ENCODE data around the gene PCYT1A.

Gene PCYT1A

DNA sequence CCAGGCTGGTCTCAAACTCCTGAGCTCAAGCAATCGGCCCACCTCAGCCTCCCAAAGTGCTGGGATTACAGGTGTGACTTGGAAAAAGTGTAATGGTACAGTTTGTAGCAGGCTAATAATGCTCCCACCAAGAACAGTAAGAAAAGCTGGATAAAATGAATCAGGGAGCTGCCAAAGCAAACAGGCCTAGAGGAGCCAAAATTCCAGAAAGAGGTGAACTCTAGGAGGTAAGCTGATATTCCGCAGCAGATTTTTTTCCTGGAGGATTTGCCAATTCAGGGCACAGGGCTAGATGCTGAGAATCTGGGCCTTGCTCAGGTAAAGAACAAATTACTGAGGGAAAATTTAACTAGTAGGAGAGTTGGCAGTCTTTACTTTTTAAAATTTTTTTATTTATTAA, 11.0 kb upstream of the PCYT1A start:
- no peak for DNase-seq
- in situ Hi-C loops (cut with HindIII; ENCODE audit: low pct_ligation_motif_present, low pct_unique_long_range_greater_than_20kb, low sequenced_read_pairs): no loop called here

DNA sequence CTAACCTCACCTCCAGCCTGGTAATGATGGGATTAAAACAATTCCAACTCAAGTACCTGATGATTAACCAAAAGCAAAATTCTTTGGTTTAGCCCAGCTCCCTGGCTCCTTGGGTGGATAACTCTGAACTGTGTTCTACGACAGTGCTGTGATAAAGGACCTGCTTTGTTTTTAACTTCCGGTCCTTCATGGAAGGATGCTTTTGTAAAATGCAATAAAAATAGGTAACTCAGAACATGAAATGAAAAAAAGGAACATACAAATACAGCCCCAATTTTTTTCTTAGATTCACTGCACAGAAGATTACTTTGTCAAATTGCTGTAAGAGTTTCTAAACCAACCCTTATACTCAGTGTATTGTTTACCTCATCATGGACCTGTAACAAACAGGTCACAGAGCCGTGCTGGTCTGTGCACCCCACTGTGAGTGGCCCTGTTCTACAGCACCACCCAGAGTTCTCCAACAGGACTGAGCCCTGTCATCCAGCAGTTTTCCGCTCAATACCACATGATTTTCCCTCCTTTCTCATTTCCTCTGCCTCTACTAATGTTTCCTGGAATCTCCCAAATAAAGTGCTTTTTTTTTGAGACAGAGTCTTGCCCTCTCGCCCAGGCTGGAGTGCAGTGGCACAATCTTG, 4.9 kb upstream of the PCYT1A start:
- in situ Hi-C loops (cut with HindIII; ENCODE audit: low pct_ligation_motif_present, low pct_unique_long_range_greater_than_20kb, low sequenced_read_pairs): no loop called here

DNA sequence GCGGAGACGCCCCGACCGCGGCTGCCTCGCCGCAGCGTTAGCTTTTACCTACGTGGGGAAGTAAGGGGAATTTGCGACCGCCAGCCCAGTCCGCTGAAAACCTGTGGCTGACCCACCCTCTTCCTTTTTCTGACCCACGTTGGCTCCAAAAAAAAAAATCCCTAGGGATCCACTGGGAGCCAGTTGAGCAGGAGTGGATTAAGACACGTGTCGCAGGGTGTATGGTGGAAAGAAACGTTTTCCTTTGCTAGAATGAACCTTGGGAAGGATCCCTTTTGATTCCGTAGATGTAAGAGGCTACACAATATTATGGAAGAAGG, 575 bp upstream of the PCYT1A start:
- in situ Hi-C loops (cut with HindIII; ENCODE audit: low pct_ligation_motif_present, low pct_unique_long_range_greater_than_20kb, low sequenced_read_pairs): no loop called here
- DNase-seq: peak; percentile 42

More for the DNA sequence above, 4.9 kb upstream of the PCYT1A start:
- no peak for DNase-seq

DNA sequence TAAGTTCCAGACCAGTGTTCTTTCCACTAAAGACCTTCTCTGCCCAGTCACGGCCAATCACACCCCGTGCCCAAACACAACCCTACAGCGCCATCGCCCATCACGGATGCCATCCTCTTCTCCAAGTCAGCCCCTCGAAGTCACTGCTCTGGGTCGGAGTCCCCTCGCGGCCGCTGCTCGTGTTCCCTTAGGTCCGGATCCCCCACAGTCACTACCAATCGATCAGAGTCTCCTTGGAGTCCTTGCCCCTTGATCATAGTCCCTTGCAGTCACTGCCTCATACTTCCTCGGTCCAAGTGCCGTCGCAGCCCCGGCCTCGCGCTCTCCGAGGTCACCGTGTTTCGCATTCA, 461 bp downstream of the PCYT1A start:
- in situ Hi-C loops (cut with HindIII; ENCODE audit: low pct_ligation_motif_present, low pct_unique_long_range_greater_than_20kb, low sequenced_read_pairs): no loop called here
- peak; percentile 18 for DNase-seq

DNA sequence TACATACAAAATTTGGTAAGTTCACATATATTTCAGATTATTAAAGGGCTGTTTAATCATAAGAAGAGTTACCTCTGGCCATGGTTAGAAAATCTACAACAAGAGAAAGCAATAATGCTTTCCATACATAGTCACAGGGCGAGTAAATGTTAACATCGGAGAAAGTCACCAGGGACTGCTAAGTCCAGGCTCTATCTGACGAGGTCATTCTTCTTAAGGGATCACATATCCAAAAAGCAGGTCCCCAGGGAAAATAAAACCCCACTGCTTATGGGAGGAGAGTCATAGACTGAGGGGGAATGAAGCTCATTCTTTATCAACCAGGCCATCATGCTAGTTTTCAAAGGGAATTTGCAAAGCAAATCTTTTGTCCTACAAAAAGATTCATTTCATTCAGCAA, 3.1 kb downstream of the PCYT1A start:
- DNase-seq: no peak
- in situ Hi-C loops (cut with HindIII; ENCODE audit: low pct_ligation_motif_present, low pct_unique_long_range_greater_than_20kb, low sequenced_read_pairs): no loop called here

DNA sequence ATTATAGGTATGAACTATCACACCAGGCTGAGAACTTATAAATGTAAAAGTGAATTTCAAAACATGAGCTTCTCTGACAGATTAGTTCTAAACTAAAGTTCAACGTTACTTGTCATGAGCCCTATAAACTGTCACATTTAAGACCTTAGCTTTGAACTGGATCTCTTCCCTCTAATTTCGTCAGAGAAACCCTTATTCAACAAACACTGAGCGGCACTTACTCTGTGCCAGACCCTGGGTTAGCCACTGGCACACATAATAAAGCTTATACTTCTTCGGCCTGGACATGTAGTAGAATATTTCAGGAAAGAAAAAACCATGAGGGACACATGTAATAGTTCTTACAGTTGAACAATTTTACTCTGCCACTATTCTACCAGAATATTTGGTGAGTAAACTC, 5.6 kb downstream of the PCYT1A start:
- in situ Hi-C loops (cut with HindIII; ENCODE audit: low pct_ligation_motif_present, low pct_unique_long_range_greater_than_20kb, low sequenced_read_pairs): no loop called here
- no peak for DNase-seq

DNA sequence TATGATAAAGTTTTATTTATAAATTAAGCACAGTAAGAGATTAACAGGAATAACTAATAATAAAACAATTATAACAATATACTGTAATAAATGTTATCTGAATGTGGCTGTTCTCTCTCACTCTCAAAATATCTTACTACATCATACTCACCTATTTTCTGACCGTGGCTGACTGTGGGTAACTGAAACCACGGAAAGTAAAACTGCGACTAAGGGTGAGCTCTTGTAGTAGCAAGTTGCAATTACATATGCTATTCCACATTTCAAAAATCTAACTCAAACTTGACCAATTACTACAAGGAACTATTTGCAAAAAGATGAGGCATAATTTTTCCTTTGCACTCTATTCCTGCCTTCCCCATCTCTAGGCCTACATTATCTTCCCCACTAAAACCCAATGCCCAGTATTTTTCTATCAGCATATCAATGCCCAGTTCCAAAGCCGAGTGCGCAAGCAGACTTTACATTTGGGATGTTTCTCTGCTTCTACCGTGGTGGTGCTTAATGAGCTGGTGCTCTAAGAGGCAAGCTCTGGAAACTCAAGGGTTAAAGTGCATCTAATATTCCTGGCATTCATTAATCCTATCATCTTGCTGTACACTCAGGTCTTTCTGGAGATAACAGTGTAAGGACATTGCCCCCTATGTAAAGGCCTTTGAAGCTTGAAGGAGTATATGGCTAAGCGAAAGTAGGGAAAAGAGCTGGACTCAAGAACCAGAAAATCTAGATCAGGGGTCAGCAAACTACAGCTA, 6.7 kb downstream of the PCYT1A start:
- in situ Hi-C loops (cut with HindIII; ENCODE audit: low pct_ligation_motif_present, low pct_unique_long_range_greater_than_20kb, low sequenced_read_pairs): no loop called here
- no peak for DNase-seq

DNA sequence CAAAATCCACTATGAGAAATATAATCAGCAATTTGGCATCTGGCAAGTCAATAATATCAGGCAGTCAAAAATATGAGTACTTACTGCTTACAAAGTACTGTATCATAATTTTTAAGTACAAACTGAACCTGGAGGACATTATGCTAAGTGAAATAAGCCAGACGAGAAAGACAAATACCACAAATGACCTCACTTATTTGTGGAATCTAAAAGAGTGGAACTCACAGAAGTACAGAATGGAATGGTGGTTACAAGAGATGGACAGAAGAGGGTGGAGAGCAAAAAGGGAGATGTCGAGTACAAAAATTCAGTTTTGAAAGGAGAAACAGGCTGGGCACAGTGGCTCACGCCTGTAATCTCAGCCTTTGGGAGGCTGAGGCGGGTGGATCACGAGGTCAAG, 12.4 kb downstream of the PCYT1A start:
- in situ Hi-C loops (cut with HindIII; ENCODE audit: low pct_ligation_motif_present, low pct_unique_long_range_greater_than_20kb, low sequenced_read_pairs): no loop called here
- DNase-seq: no peak

DNA sequence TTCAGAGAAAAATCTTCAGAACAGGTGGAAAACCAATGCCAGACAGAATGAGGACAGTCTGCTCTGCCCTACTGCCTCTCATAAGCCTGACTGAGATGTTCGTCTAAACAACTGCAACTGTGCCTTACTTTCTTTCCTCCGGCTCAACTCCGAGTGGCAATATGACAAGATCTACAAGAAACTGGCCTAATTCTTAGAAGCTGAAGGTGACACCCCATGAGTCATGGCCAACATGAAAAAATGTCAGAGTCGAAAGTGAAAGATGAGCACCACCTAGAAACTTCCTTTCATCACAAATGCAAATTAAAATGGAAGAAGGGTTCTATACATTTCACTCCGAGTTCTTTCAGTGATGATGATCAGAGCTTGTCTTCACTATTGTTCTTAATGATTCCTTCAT, 12.9 kb downstream of the PCYT1A start:
- DNase-seq: no peak
- in situ Hi-C loops (cut with HindIII; ENCODE audit: low pct_ligation_motif_present, low pct_unique_long_range_greater_than_20kb, low sequenced_read_pairs): no loop called here

DNA sequence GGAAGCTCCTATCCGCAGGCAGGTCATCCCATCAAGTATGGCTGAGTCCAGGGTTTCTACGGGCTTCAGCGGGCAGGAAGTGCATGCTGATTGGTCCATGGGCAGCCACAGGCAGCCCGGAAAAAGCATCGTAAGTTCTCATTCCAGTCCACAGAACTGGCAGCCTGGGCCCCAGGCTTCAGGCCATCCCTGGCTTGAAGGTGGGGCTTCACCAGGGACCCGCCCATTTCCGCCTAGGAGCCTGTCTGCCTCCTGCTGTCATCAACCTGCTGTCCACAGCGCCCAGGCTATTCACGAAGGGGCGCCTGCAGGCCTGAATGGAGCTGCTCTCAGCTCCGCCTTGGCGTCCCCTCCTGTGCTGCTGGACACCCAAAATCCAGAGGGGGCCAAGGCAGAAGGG, 13.9 kb downstream of the PCYT1A start:
- DNase-seq: no peak
- in situ Hi-C loops (cut with HindIII; ENCODE audit: low pct_ligation_motif_present, low pct_unique_long_range_greater_than_20kb, low sequenced_read_pairs): no loop called here

DNA sequence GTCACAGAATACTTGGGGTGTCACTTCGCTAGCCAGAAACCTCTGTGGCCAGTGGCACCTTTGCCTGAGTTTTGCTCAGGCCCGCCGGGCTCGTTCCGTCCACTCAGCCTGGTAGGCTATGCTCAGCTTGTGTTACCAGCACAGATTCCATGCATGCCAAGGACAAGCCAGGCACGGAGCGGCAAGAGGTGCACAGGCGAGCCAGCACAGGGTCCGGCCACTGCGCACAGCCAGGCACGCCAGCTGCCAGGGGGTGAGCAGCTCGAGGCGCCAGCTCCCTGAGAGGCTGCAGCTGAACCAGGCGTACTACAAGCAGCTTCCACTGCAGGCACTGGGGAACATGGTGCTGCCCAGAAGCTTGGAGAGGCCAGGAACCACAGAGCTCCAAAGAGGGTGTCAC, 14.7 kb downstream of the PCYT1A start:
- in situ Hi-C loops (cut with HindIII; ENCODE audit: low pct_ligation_motif_present, low pct_unique_long_range_greater_than_20kb, low sequenced_read_pairs): no loop called here

DNA sequence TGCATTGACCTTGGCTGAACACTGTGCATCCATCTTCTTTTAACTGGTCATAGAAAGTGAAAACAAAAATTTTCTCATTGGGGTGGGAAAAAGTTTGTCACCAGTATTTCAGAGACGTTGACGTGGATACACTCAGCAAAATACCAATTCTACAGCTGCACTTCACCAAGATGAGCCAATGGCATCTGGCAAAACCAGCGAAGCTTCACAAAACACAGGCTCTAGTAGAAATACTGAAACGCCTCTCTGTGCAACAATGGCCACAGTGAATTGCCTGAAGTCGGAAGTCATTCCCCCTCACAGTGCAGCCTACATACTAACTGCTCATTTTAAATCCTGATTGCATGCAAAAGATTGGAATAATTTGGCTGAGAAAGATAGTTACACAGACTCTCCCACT, 17.0 kb downstream of the PCYT1A start:
- in situ Hi-C loops (cut with HindIII; ENCODE audit: low pct_ligation_motif_present, low pct_unique_long_range_greater_than_20kb, low sequenced_read_pairs): no loop called here
- no peak for DNase-seq

More for the DNA sequence above, 14.7 kb downstream of the PCYT1A start:
- no peak for DNase-seq

DNA sequence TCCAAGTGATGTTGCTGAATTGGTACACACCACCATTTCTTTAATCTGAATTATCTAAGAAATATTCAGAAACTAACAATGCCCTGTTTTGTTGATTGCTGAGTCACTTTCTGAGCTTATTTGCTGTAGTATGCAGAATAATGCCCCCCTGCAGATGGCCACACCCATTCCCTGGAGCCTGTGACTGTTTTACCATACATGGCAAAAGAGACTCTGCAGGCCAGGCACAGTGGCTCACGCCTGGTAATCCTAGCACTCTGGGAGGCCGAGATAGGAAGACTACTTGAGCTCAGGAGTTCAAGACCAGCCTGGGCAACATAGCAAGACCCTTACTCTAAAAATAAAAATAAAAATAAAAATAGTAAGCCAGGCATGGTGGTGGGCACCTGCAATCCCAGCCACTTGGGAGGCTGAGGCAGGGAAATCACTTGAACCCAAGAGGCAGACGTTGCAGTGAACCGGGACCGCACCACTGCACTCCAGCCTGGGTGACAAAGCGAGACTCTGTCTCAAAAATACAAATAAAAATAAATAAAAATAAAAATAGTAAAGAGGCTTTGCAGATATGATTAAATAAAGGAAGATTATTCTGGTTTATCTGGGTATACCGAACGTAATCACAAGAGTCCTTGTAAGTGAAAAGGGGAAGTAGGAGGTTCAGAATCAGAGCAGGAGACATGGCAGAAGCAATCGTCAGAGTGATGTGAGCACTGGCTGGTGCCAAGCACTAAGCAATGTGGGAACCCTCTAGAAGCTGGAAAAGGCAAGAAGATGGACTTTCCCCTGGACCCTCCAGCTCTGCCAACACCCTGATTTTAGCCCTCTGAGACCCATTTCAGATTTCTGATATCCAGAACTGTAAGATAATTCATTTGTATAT, 19.0 kb downstream of the PCYT1A start:
- in situ Hi-C loops (cut with HindIII; ENCODE audit: low pct_ligation_motif_present, low pct_unique_long_range_greater_than_20kb, low sequenced_read_pairs): no loop called here
- DNase-seq: no peak

DNA sequence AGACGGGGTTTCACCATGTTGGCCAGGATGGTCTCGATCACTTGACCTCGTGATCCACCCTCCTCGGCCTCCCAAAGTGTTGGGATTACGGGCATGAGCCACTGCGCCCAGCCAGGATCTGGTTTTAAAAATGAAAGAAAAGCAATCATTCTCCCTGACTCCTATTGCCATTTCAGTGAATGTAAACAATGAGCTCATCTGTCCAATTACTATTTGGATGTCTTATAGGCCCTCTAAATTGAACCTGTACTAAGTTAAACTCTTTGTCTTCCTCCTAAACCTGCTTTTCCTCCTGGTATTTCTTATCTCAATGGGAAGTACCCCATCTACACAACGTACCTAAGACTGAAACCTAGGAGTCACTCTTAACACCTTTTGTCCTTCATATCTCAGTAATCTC, 23.7 kb downstream of the PCYT1A start:
- in situ Hi-C loops (cut with HindIII; ENCODE audit: low pct_ligation_motif_present, low pct_unique_long_range_greater_than_20kb, low sequenced_read_pairs): no loop called here
- DNase-seq: no peak

DNA sequence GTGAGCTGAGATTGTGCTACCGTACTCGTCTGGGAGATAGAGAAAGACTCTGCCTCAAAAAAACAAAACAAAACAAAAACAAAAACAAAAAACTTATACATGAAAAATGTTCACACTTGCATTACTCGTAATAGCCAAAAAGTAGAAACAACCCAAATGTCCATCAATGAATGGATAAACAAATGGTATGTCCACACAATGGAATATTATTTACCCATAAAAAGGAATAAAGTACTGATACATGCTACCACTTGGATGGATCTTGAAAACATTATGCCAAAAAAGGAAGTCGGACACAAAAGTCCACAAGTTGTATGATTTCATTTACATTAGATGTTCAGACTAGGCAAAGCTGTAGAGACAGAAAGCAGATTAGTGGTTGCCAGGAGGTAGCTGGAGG, 26.7 kb downstream of the PCYT1A start:
- no peak for DNase-seq
- in situ Hi-C loops (cut with HindIII; ENCODE audit: low pct_ligation_motif_present, low pct_unique_long_range_greater_than_20kb, low sequenced_read_pairs): no loop called here

DNA sequence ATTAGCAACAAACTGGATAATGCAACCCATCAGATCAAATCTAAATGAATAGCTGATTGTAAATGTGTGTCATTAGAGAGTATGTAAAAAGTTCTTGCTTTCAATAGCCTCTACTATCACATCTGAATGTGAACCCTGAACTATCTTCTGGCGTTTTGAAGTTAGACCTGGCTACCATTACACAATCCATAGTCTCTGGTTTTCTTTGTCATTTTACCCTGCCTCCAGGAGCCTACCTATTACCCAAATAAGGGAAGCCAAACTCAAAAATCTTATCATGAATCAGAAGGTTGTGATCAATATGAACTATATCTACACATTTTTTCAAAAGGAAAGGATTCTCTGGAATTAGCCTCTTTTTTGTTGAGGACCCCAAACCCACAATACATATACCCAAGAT, 31.8 kb downstream of the PCYT1A start:
- in situ Hi-C loops (cut with HindIII; ENCODE audit: low pct_ligation_motif_present, low pct_unique_long_range_greater_than_20kb, low sequenced_read_pairs): no loop called here
- DNase-seq: no peak

DNA sequence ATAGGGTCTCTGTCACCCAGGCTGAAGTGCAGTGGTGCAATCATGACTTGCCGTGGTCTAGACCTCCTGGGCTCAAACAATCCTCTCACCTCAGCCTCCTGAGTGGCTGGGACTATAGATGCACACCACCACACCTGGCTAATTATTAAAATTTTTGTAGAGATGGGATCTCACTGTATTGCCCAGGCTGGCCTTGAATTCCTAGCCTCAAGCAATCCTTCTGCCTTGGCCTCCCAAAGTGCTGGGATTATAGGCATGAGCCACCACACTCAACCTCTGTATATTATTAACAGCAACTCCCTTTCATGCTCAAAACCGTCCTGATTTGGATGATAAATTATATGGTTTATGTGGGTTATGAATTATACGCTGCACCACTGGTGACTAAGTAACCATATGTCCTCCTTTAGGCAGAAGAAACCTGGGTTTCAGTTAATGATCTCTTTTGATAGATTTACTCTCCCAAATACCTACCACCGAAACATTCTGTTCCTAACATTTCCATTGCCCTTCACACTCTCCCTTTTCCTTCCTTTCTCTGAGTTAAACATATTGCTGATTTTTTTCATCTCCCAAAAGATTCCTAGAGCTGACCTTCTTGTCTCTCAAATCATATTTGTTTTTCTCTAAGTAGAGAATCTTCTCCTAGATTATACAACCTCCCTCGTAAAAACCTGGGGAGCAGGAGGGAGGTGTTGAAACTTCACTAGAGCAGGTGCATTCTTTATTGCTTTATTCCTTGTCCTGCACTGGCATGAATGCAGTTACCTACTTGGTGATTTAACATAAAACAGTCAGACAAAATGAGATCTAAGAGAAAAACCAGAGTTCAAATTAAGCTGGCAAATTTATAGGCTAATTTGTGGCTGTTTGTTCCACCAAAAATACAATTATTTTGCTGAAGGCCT, 32.9 kb downstream of the PCYT1A start:
- DNase-seq: no peak
- in situ Hi-C loops (cut with HindIII; ENCODE audit: low pct_ligation_motif_present, low pct_unique_long_range_greater_than_20kb, low sequenced_read_pairs): no loop called here

DNA sequence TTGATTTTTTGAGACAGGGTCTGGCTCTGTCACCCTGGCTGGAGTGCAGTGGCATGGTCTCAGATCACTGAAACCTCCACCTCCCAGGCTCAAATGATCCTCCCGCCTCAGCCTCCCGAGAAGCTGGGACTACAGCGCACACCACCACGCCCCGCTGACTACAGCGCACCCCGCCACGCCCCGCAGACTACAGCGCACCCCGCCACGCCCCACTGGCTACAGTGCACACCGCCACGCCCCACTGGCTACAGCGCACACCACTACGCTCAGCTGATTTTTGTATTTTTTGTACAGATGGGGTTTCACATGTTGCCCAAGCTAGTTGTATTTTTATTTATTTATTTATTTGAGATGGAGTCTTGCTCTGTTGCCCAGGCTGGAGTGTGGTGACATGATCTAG, 35.6 kb downstream of the PCYT1A start:
- DNase-seq: no peak
- in situ Hi-C loops (cut with HindIII; ENCODE audit: low pct_ligation_motif_present, low pct_unique_long_range_greater_than_20kb, low sequenced_read_pairs): no loop called here

All from ACHN (cell line).